GM12878 (cell line): ENCODE measurements around the gene THSD4. TPM values are rescaled to one million over a fixed set of nuclear protein-coding genes. Genes with fewer than 3 reads are reported as not detected.

ENCODE experiments used
- ATAC-seq: fragments of 200-7000 bp; cut with Tn5 transposase; 3 replicates; pipeline ENCODE4 v1.9.1; 2020; ENCODE audit warnings: mild to moderate bottlenecking, moderate library complexity
- BruUV-seq: library from RNA; stranded (reverse); fragments of 400-500 nt; replicated peaks from 2 replicates; lab custom pipeline; 2021; lab: Mats Ljungman, UMichigan
- CTCF ChIA-PET: fragments of 300-600 bp; sonication (Branson Sonifier 250); formaldehyde crosslinking; extraction: SDS; loops from one replicate; lab custom pipeline; 2021; ENCODE audit warnings: inconsistent platforms; lab: Yijun Ruan, JAX
- POLR2A ChIA-PET: fragments of 350-600 bp; formaldehyde crosslinking; extraction: SDS; loops from one replicate; lab custom pipeline; 2021; ENCODE audit warnings: inconsistent platforms; lab: Charles Lee
- RAD21 ChIA-PET: fragments of 300-600 bp; sonication (Branson Sonifier 250); formaldehyde crosslinking; loops from one replicate; lab custom pipeline; 2023; ENCODE audit warnings: antibody characterized with exemption; ENCODE audit not compliant: unreplicated experiment; lab: Charles Lee
- SMC1A ChIA-PET: fragments of 300-600 bp; sonication (Branson Sonifier 250); formaldehyde crosslinking; loops from one replicate; lab custom pipeline; 2023; ENCODE audit not compliant: unreplicated experiment, uncharacterized antibody; lab: Charles Lee
- DNase-seq: peaks from one replicate; pipeline ENCODE4 v3.0.0-alpha.2; 2011; ENCODE audit warnings: low read depth, low spot score
- FAIRE-seq: peaks from 3 replicates; lab custom pipeline; 2011; peaks lifted over from hg19 to GRCh38; lab: Jason Lieb, UNC
- H2AFZ ChIP-seq: 2 replicates; pipeline ENCODE4 v1.6.0; 2011; ENCODE audit warnings: low read depth, low read length, control low read depth; ENCODE audit not compliant: control insufficient read depth
- H3K27ac ChIP-seq: 2 replicates; pipeline ENCODE4 v1.5.1; 2011; ENCODE audit warnings: control low read depth; ENCODE audit not compliant: control insufficient read depth, insufficient read depth
- H3K27me3 ChIP-seq, 2 experiments: replicated peaks in 1 of 2; 2 replicates each; pipeline versions ENCODE4 v1.6.0 to v1.6.1; 2011; ENCODE audit warnings: low read length in 1 of 2; ENCODE audit not compliant: control insufficient read depth in 2 of 2, insufficient read depth in 2 of 2
- H3K36me3 ChIP-seq, 2 experiments: 2 replicates each; pipeline ENCODE4 v1.5.1; 2011; ENCODE audit warnings: low read length in 1 of 2; ENCODE audit not compliant: control insufficient read depth in 2 of 2, insufficient read depth in 2 of 2
- H3K4me1 ChIP-seq: 2 replicates; pipeline ENCODE4 v1.6.1; 2011; ENCODE audit warnings: mild to moderate bottlenecking, low read length, moderate library complexity, mixed read lengths; ENCODE audit not compliant: control insufficient read depth, insufficient read depth
- H3K4me2 ChIP-seq: 2 replicates; pipeline ENCODE4 v1.6.0; 2011; ENCODE audit warnings: control low read depth; ENCODE audit not compliant: control insufficient read depth, insufficient read depth
- H3K4me3 ChIP-seq: fragments of 200-600 bp; sonication (generic); 2 replicates; pipeline ENCODE4 v1.5.1; 2016
- H3K79me2 ChIP-seq: 2 replicates; pipeline ENCODE4 v1.6.0; 2011; ENCODE audit warnings: low read length; ENCODE audit not compliant: control insufficient read depth, insufficient read depth
- H3K9ac ChIP-seq: 2 replicates; pipeline ENCODE4 v1.8.0; 2011; ENCODE audit warnings: low read length, control low read depth, mixed read lengths; ENCODE audit not compliant: control insufficient read depth, insufficient read depth
- H3K9me3 ChIP-seq: replicated peaks from 3 replicates; pipeline ENCODE4 v1.5.1; 2011; ENCODE audit warnings: mild to moderate bottlenecking, low read length; ENCODE audit not compliant: control insufficient read depth, insufficient read depth
- H4K20me1 ChIP-seq: 2 replicates; pipeline ENCODE4 v1.6.0; 2011; ENCODE audit not compliant: control insufficient read depth, insufficient read depth
- BCLAF1 ChIP-seq: fragments of 450-650 bp; IDR thresholded peaks from 2 replicates; pipeline ENCODE4 v1.6.1; 2017; ENCODE audit warnings: antibody characterized with exemption, mild to moderate bottlenecking, moderate library complexity
- DPF2 ChIP-seq: fragments of 450-650 bp; IDR thresholded peaks from 2 replicates; pipeline ENCODE4 v1.6.1; 2017; ENCODE audit warnings: mild to moderate bottlenecking
- FOXM1 ChIP-seq: IDR thresholded peaks from 2 replicates; pipeline ENCODE4 v1.6.1; 2012; ENCODE audit warnings: low read depth, mild to moderate bottlenecking, inconsistent platforms, low read length, moderate library complexity
- IRF3 ChIP-seq: fragments of 450-650 bp; IDR thresholded peaks from 2 replicates; pipeline ENCODE4 v1.6.1; 2014; ENCODE audit warnings: mild to moderate bottlenecking
- MTA2 ChIP-seq: fragments of 450-650 bp; IDR thresholded peaks from 2 replicates; pipeline ENCODE4 v1.6.1; 2016; ENCODE audit warnings: low read depth, mild to moderate bottlenecking, moderate library complexity
- MYC ChIP-seq: IDR thresholded peaks from 2 replicates; pipeline ENCODE4 v1.6.1; 2011; ENCODE audit warnings: mild to moderate bottlenecking, low read length, moderate library complexity, inconsistent platforms; ENCODE audit not compliant: insufficient read depth, insufficient replicate concordance, insufficient read length, severe bottlenecking
- NBN ChIP-seq: fragments of 450-650 bp; IDR thresholded peaks from 2 replicates; pipeline ENCODE4 v1.6.1; 2016
- PRDM15 ChIP-seq: fragments of 450-650 bp; formaldehyde crosslinking; IDR thresholded peaks from 2 replicates; pipeline ENCODE4 v1.4.0; 2020; ENCODE audit warnings: mild to moderate bottlenecking, moderate library complexity
- RAD21 ChIP-seq: IDR thresholded peaks from 2 replicates; pipeline ENCODE4 v1.6.1; 2011; ENCODE audit warnings: mild to moderate bottlenecking, low read depth, low read length, moderate library complexity; ENCODE audit not compliant: insufficient read depth
- RELA ChIP-seq: fragments of 450-650 bp; IDR thresholded peaks from 2 replicates; pipeline ENCODE4 v1.8.0; 2014; ENCODE audit warnings: borderline replicate concordance; ENCODE audit not compliant: partially characterized antibody
- STAT3 ChIP-seq: IDR thresholded peaks from 2 replicates; pipeline ENCODE4 v1.6.1; 2011; ENCODE audit warnings: low read depth, low read length, improper control_type of control experiment
- SUPT20H ChIP-seq: IDR thresholded peaks from 2 replicates; pipeline ENCODE4 v1.6.1; 2011; ENCODE audit warnings: low read depth, mild to moderate bottlenecking, low read length, moderate library complexity, borderline replicate concordance; ENCODE audit not compliant: control insufficient read depth
- ZNF207 ChIP-seq: fragments of 450-650 bp; IDR thresholded peaks from 2 replicates; pipeline ENCODE4 v1.6.1; 2014; ENCODE audit warnings: antibody characterized with exemption, mild to moderate bottlenecking, borderline replicate concordance
- ZNF622 ChIP-seq: fragments of 450-650 bp; IDR thresholded peaks from 2 replicates; pipeline ENCODE4 v1.6.1; 2017; ENCODE audit warnings: mild to moderate bottlenecking, inconsistent platforms
- WGBS: methylation state at CpG from one replicate; pipeline ENCODE4 v1.1.6; 2016; ENCODE audit warnings: low lambda C conversion rate; ENCODE audit not compliant: insufficient replicate concordance, insufficient coverage; ENCODE audit errors: missing lambda C conversion rate; 5-methylcytosine and 5-hydroxymethylcytosine counted together
- in situ Hi-C: fragments of 300-500 bp; cut with MboI; formaldehyde crosslinking; loops from 9 replicates; pipeline ENCODE4 v1.14.3; 2018; ENCODE audit warnings: mixed read lengths
- intact Hi-C: fragments of 100-400 bp; cut with micrococcal nuclease; formaldehyde crosslinking; loops from one replicate; pipeline ENCODE4 v1.14.2; 2022; ENCODE audit not compliant: unreplicated experiment
- polyA plus RNA-seq, 11 experiments: library from polyadenylated mRNA; depleted of rRNA in 4 of 11; unstranded in 6 of 11; stranded (reverse) in 5 of 11; fragments of >200 nt; fragmentation: Nextera tagmentation in 4 of 11; fragmentation: Illumina TruSeq in 1 of 11; extraction: Ambion mirVana in 4 of 11; extraction: Trizol in 1 of 11; gene quantifications; 1 replicate in 1 of 11; 2 replicates in 10 of 11; pipeline versions ENCODE4 v1.2.1 to v1.2.3, GENCODE V29; 2011 to 2016; ENCODE audit warnings: inconsistent platforms in 2 of 11, missing spikeins in 2 of 11, low read depth in 1 of 11
- total RNA-seq, 4 experiments: library from RNA; depleted of rRNA in 3 of 4; stranded (reverse); fragments of >200 nt in 3 of 4; fragmentation: Illumina TruSeq in 1 of 4; extraction: Trizol in 1 of 4; gene quantifications; 2 replicates each; pipeline versions ENCODE4 v1.2.1 to v1.2.3, GENCODE V29; 2013 to 2021

The THSD4 gene
- total and polyA plus RNA-seq, 10 of the 15 experiments (the other 5 are each of a cell fraction or from before 2014, with no cell fraction given) = 0.04 to 0.13 (median 0.05) TPM; not detected in 7

- TF ChIP-seq PRDM15 (CRISPR knock-in tag) (no peak), DPF2 (no peak)
- TF ChIP-seq, all 136 proteins: peak for 8
These were observed 628.7 kb downstream of the THSD4 start (continued) for GRCh38 chr15:71743861-71744382.

- SMC1A ChIA-PET = interaction anchor here (4.2 kb wide), 1 partner anchor 408 kb away, joined by 49 read pairs; no protein-coding TSS in a partner anchor
- CTCF ChIA-PET = interaction anchor here (1.1 to 1.2 kb wide), 2 partner anchors 10 to 32 kb away, joined by 3 read pairs; no protein-coding TSS in a partner anchor
- Histone ChIP-seq H3K9ac (no peak overlapping the region), H3K36me3 (no peaks in the 10 kb centered on the region), H3K4me2 (no peak overlapping the region), H3K79me2 (no peaks in the 10 kb centered on the region), H3K27ac (no peak overlapping the region), H3K4me3 (no peak overlapping the region), H3K27me3 (peaks cover 1 to 2% of the 10 kb centered on the region in 2 experiments; a peak in 1 of 4 replicates), H3K9me3 (no peaks in the 10 kb centered on the region; the same call in 2 of the 3 replicates), H3K4me1 (no peaks in the 10 kb centered on the region), H4K20me1 (no peaks in the 10 kb centered on the region; the same call in 1 of the 2 replicates), H2AFZ (no peak overlapping the region)
- RAD21 ChIA-PET = no interaction called here
- no peak for FAIRE-seq
- 78% methylated on average over 17 of the region's 17 CpGs for WGBS
- no peak for ATAC-seq
- POLR2A ChIA-PET = no interaction called here
- in situ Hi-C loops (loop anchor here (5.0 kb wide), 2 partner anchors 56 to 411 kb away; no protein-coding TSS in a partner anchor), intact Hi-C loops (no loop called here)
- DNase-seq = no peak
- BruUV-seq = no TSS peak
- TF ChIP-seq RAD21 (no peak), MYC (no peak), NBN (no peak), SUPT20H (no peak), ZNF207 (no peak), STAT3 (no peak), MTA2 (no peak), FOXM1 (no peak), BCLAF1 (no peak), IRF3 (no peak), RELA (no peak), ZNF622 (no peak)
These were observed 631.4 kb downstream of the THSD4 start for GRCh38 chr15:71746719-71747118.
